Activated CD8-positive, alpha-beta T cell treated with anti-CD3 and anti-CD28 coated beads, Interleukin-2, amount 10 ng/mL, durations not matched to agents 7 days and 5 days (primary cell): ENCODE results near the gene HERC2. TPM values are rescaled to one million over a fixed set of nuclear protein-coding genes. Genes with fewer than 3 reads are reported as not detected.
"Not testable (repeated sequence)": the region's sequence is repeated elsewhere in the genome, so short reads cannot be mapped to it uniquely, and the experiment has no call there.

Source experiments
- ATAC-seq: fragments of 150-1000 bp; cut with Tn5 transposase; one replicate; pipeline ENCODE4 v1.10.0; 2021; ENCODE audit warnings: moderate library complexity
- CTCF ChIA-PET: fragments of 350-600 bp; sonication (Branson Sonifier 250); formaldehyde crosslinking; loops from one replicate; lab custom pipeline; 2021; ENCODE audit warnings: antibody characterized with exemption; lab: Charles Lee
- POLR2A ChIA-PET: fragments of 350-600 bp; sonication (Branson Sonifier 250); formaldehyde crosslinking; loops from one replicate; lab custom pipeline; 2021; ENCODE audit warnings: antibody characterized with exemption; lab: Charles Lee
- DNase-seq: peaks from one replicate; pipeline ENCODE4 v3.0.0-alpha.2; 2020
- H3K27ac Mint-ChIP-seq: one replicate; pipeline ENCODE4 v1.8.0; 2021; ENCODE audit warnings: mild to moderate bottlenecking, mixed read lengths
- H3K27me3 Mint-ChIP-seq: one replicate; pipeline ENCODE4 v1.8.0; 2021; ENCODE audit warnings: low read depth, mixed read lengths
- H3K36me3 Mint-ChIP-seq: one replicate; pipeline ENCODE4 v1.8.0; 2021; ENCODE audit warnings: low read depth, mixed read lengths
- H3K4me1 Mint-ChIP-seq: one replicate; pipeline ENCODE4 v1.8.0; 2021; ENCODE audit warnings: low read depth, mixed read lengths
- H3K4me3 Mint-ChIP-seq: one replicate; pipeline ENCODE4 v1.8.0; 2021; ENCODE audit warnings: mild to moderate bottlenecking, mixed read lengths
- H3K9me3 Mint-ChIP-seq: one replicate; pipeline ENCODE4 v1.8.0; 2022; ENCODE audit warnings: mixed read lengths; ENCODE audit not compliant: insufficient read depth
- total RNA-seq, 2 experiments: library from RNA; stranded (reverse); gene quantifications; one replicate each; pipeline ENCODE4 v1.2.3, GENCODE V29; 2021

Gene HERC2
- total RNA-seq, 2 experiments from 2014 or later, result 42.6 to 44.7 TPM

DNA sequence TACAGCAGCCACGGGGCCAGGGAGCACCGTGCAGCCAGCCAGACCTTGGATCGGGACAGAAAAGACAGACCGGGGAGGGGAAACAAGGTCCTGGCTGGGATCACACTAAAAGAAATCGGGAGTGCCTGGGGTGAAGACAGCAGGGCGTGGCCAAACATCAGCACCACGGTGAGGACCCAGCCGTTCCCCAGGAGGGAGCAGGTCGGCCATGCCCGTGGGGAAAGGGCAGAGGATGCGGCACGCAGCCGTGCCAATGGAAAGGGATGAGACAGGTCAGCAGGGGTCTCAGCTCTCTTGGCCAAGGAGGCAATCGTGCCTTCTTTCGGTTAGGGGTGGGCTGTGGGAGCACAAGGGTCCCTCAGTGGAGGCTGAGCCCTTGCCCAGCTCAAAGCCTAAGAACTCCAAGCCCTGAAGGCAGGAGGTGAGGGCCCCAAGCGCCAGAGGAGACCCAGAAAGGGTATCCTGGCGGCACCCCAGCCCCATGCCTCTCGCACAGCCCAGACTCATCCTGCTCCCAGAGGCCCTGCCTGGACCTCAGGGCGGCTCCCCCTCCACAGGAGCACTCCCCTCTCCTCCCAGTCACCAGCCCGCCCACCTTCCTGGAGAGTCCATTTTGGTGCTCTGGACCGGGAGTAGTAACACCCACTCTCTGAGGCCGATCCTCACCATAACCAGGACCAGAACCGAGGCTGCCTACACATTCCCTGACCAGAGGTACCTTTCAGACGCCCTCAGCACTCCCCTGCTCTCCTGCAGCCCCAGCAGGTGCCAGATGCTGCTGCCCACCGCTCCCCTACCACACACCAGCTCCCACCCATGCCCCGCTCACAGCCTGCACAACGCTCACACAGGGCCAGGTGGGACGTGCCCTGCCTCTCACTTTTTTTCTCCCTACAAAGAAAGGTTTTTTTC, 199.7 kb downstream of the HERC2 start:
- H3K4me3 Mint-ChIP-seq, result no peak overlapping the region
- no peaks in the 10 kb centered on the region for H3K9me3 Mint-ChIP-seq
- DNase-seq, result no peak
- peaks cover 10% of the 10 kb centered on the region for H3K4me1 Mint-ChIP-seq
- H3K27ac Mint-ChIP-seq, result no peak overlapping the region
- no peaks in the 10 kb centered on the region for H3K27me3 Mint-ChIP-seq
- H3K36me3 Mint-ChIP-seq, result peaks cover 19% of the 10 kb centered on the region
- ChIA-PET POLR2A (no interaction called here), CTCF (no interaction called here)
- no peak for ATAC-seq

DNA sequence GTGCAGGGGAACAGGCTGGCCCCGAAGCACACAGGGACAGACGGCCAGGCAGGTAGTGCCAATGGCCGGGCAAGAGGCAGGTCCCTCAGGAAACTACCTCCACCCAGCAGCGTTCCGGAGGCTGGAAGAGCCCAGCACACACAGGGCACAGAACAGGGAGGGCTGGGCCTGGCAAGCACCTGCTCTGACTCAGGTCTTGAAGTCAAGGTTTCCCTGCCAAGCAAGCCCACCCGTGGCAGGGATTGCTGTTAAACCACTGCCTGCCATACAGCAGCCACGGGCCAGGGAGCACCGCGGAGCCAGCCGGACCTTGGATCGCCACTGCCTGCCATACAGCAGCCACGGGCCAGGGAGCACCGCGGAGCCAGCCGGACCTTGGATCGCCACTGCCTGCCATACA, 200.4 kb downstream of the HERC2 start:
- H3K9me3 Mint-ChIP-seq, DNase-seq, H3K4me3 Mint-ChIP-seq, H3K27me3 Mint-ChIP-seq, CTCF ChIA-PET, H3K27ac Mint-ChIP-seq, ATAC-seq, POLR2A ChIA-PET: not testable (repeated sequence)
- Mint-ChIP-seq H3K36me3 (peaks cover 20% of the 10 kb centered on the region), H3K4me1 (peaks cover 10% of the 10 kb centered on the region)

DNA sequence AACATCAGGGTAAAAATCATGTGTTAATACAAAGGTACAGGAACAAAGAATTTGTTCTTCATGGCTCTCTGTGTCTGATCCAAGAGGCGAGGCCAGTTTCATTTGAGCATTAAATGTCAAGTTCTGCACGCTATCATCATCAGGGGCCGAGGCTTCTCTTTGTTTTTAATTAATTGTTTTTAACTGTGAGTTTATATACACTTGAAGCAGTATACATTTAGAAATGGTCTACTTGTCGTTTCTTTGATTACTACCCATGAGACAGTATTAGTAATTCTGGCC, 201.7 kb downstream of the HERC2 start:
- Mint-ChIP-seq H3K4me3 (no peak overlapping the region), H3K4me1 (peaks cover 10% of the 10 kb centered on the region), H3K9me3 (no peaks in the 10 kb centered on the region), H3K27ac (no peak overlapping the region), H3K36me3 (peaks cover 26% of the 10 kb centered on the region), H3K27me3 (no peaks in the 10 kb centered on the region)
- CTCF ChIA-PET, result no interaction called here
- POLR2A ChIA-PET, result no interaction called here
- ATAC-seq (no peak), DNase-seq (no peak)

DNA sequence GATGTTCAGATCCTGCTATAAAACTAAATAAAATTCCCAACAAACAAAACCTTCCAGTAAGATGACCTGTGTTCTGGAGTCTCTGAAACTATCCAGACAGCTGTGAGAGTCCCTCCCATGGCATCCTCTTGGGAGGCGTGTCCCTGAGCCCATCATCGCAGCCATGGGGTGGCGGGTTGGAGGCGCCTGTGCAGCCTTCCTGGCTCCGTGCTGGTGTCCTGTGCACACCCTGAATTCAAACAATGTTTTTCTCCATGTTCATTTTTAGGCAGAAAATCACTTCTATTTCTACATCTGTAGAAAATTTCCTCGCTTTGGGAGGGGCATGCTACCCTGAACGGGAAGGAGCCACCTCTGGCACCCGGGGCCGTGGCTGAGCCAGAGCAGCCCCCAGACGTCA, 203.4 kb downstream of the HERC2 start:
- Mint-ChIP-seq H3K9me3 (no peaks in the 10 kb centered on the region), H3K27ac (no peak overlapping the region), H3K27me3 (no peaks in the 10 kb centered on the region), H3K4me3 (no peak overlapping the region), H3K4me1 (peaks cover 10% of the 10 kb centered on the region), H3K36me3 (peaks cover 27% of the 10 kb centered on the region)
- POLR2A ChIA-PET, result no interaction called here
- CTCF ChIA-PET, result interaction anchor here (2.4 kb wide), 1 partner anchor 8 kb away, joined by 10 read pairs; no protein-coding TSS in a partner anchor
- no peak for ATAC-seq
- DNase-seq, result no peak

DNA sequence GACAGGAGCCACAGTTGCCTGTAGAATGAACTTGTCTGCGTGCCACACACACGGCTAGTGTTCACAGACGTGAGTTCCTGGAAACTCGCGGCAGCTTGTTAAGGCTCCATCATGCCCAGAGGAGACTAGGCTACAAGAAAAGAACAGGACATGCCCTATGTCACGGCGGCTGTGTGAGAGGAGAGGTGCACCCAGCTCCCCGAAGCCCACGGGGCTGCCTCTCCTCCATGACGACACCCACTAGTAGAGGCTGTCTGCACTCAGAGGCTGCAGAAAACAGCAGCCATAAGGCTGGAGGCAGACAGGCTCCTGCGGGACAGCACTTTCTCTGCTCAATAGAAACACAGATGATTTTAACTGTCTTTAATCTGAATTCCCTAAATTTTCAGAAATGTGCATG, 203.9 kb downstream of the HERC2 start:
- ATAC-seq, result no peak
- POLR2A ChIA-PET, result no interaction called here

DNA sequence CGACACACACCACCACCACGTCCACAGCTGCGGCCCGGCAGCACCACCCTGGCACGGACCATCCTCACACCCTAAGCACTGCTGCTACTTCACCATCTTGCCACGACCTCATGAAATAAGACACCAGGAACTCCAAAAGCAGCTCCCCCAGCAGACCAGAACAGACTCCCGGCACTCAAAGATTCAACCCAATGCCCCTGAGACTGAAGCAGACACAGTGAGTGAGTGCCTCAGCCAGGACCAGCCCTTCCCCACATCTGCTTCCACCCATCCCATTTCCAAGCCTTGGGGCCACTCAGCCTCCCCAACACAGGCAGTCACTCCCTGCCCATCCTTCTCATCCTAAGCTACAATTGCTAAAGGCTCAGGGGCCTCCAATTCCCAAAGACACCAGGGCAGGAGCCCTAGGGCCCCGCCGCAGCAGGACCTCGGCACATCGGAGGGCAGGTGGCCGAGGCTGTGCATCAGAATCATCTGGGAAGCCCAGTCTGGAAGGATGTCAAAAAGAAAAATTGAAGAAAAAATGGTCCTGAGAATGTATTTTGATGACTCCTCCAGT, 204.5 kb downstream of the HERC2 start:
- H3K4me3 Mint-ChIP-seq, result no peak overlapping the region
- no peaks in the 10 kb centered on the region for H3K27me3 Mint-ChIP-seq
- no peak for ATAC-seq
- H3K9me3 Mint-ChIP-seq, result no peaks in the 10 kb centered on the region
- ChIA-PET CTCF (interaction anchor here (2.4 kb wide), 1 partner anchor 9 kb away, joined by 10 read pairs; no protein-coding TSS in a partner anchor), POLR2A (no interaction called here)
- peak overlapping the region; percentile 48 for H3K27ac Mint-ChIP-seq
- H3K4me1 Mint-ChIP-seq, result peaks cover 10% of the 10 kb centered on the region
- H3K36me3 Mint-ChIP-seq, result peaks cover 26% of the 10 kb centered on the region
- DNase-seq, result no peak

More for the DNA sequence above, 203.9 kb downstream of the HERC2 start:
- no peak overlapping the region for H3K27ac Mint-ChIP-seq
- no peaks in the 10 kb centered on the region for H3K9me3 Mint-ChIP-seq
- no peaks in the 10 kb centered on the region for H3K27me3 Mint-ChIP-seq
- no peak overlapping the region for H3K4me3 Mint-ChIP-seq
- peaks cover 24% of the 10 kb centered on the region for H3K36me3 Mint-ChIP-seq
- CTCF ChIA-PET, result interaction anchor here (2.4 kb wide), 1 partner anchor 8 kb away, joined by 10 read pairs; no protein-coding TSS in a partner anchor
- DNase-seq, result no peak
- peaks cover 10% of the 10 kb centered on the region for H3K4me1 Mint-ChIP-seq

DNA sequence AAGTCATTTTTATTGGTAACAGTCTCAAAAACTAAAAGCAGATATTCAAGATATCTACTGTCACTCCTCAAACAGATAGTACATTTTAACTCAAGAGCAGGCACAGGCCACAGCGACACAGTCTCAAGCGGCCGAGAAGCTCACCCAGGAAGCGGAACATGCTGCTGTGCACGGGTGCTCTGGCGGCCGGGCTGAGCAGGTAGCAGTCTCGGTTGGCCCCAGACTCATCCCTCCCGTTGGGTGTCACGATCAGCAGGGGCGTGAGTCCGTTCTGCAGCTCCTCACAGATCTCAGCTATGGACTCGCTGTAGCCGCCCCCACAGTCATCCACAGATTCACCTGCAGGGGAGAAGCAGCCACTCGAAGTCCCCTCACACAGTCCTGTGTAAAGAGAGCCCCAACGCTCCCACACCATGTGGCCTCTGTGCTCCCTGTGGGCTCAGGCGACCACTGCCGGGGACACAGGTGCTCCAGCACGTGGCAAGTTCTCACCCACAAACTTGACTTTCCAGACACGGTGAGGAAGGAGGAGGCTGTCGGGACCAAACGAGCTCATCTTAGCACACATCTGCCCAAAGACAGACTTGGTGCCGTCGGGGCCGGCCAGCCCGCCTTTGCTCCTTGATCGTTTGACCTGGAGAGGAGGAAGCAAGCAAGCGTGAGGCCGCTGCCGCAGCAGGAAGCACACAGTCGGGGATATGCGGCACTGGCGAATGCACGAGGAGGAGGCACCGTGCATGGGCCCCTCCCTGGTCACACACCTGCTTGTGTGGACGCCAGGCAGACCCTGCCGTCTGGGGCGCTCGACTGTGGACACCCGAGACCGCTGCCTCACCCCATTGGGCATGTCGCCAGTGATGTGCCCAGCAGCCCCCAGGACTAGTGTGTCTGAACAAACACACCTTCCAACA, 205.2 kb downstream of the HERC2 start:
- H3K4me1 Mint-ChIP-seq, result peaks cover 10% of the 10 kb centered on the region
- H3K4me3 Mint-ChIP-seq, result no peak overlapping the region
- no peaks in the 10 kb centered on the region for H3K27me3 Mint-ChIP-seq
- no peak for ATAC-seq
- CTCF ChIA-PET, result interaction anchor here (2.4 kb wide), 1 partner anchor 10 kb away, joined by 10 read pairs; no protein-coding TSS in a partner anchor
- H3K9me3 Mint-ChIP-seq, result no peaks in the 10 kb centered on the region
- POLR2A ChIA-PET, result no interaction called here
- H3K27ac Mint-ChIP-seq, result no peak overlapping the region
- DNase-seq, result no peak
- H3K36me3 Mint-ChIP-seq, result peaks cover 33% of the 10 kb centered on the region

DNA sequence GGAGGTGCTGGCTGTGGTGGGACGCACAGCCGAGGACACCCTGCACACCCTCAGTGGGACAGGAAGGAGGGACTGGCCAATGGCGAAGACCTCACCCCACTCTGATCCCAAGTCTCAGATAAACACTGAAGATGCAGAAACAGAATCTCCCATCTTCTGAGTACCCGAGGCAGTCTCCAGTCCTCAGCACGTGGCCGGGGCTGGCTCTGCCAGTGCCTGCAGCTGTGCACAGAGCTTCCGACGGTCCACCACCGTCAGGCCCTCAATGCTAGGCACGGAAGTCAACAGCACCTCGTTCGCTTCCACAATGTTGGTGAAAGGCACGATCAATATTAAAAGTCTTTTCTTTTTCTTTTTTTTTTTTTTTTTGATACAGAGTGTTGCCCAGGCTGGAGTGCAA, 206.1 kb downstream of the HERC2 start:
- Mint-ChIP-seq H3K27me3 (no peaks in the 10 kb centered on the region), H3K9me3 (no peaks in the 10 kb centered on the region), H3K36me3 (peaks cover 35% of the 10 kb centered on the region), H3K4me3 (no peak overlapping the region), H3K27ac (peak overlapping the region; percentile 11), H3K4me1 (peaks cover 4% of the 10 kb centered on the region)
- ChIA-PET POLR2A (no interaction called here), CTCF (interaction anchor here (1.3 kb wide), 1 partner anchor 10 kb away, joined by 4 read pairs; no protein-coding TSS in a partner anchor)
- no peak for ATAC-seq
- no peak for DNase-seq

DNA sequence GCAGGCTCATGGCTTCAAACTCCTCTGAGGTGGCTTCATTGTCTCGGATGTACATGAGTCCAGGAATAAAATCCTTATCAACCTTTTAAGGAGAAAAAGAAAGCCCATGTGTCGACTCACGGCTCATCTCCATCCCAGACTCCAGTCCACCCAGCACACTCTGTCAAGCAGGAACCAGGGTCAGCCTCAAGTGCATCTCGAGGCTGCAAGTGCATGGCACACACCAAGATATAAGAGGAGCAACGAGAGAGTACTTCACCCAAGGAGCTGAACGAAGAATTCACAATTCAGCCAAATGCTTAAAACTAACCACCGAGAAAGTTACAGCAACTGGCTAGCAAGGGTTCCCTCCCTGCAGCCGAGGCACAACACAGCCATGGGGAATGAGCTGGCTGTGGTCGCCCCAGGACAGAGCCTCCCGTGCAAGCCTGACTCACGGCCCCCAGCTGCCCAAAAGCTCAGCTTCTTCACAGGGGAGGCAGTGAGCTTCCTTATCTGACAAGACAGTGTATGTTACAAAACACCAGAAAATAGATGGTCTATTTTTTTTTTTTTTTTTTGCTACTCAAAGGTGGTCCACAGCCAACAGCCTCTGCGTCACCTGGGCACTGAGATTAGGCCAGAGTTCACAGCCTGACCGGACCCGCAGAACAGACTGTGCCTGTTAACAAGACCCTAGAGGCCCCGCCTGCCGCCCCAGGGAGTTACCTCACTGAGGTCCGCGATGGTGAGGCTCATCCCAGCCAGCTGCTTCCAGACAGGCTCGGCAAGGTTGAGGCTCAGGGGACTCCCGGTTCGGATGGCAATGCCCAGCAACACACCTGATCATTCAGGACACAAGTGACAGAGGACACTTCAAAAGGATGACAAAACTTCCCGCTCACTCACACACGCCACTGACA, 207.0 kb downstream of the HERC2 start:
- H3K4me1 Mint-ChIP-seq, result no peaks in the 10 kb centered on the region
- DNase-seq, result no peak
- H3K27ac Mint-ChIP-seq, result no peak overlapping the region
- peaks cover 32% of the 10 kb centered on the region for H3K36me3 Mint-ChIP-seq
- ATAC-seq, result no peak
- ChIA-PET POLR2A (no interaction called here), CTCF (interaction anchor here (1.3 kb wide), 1 partner anchor 11 kb away, joined by 4 read pairs; no protein-coding TSS in a partner anchor)
- no peaks in the 10 kb centered on the region for H3K27me3 Mint-ChIP-seq
- H3K4me3 Mint-ChIP-seq, result no peak overlapping the region
- no peaks in the 10 kb centered on the region for H3K9me3 Mint-ChIP-seq

DNA sequence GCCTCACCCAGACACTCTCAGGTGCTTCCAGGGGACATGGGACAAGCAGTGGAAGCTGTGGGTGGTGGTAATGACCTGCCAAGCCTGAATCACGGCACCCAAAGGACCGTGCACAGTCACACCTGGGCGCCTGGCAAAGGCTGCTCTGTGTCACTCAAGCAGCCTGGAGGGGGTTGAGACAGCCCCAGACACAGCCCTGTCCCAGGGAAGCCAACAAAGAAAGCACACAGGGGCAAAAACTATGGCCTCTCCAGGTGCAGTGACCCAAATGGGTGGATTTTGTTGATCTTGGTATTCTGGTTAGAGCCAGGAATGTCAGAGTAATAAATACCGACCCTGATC, 207.9 kb downstream of the HERC2 start:
- DNase-seq, result no peak
- ChIA-PET CTCF (no interaction called here), POLR2A (no interaction called here)
- no peak overlapping the region for H3K4me3 Mint-ChIP-seq
- no peak overlapping the region for H3K27ac Mint-ChIP-seq
- H3K4me1 Mint-ChIP-seq, result no peaks in the 10 kb centered on the region
- ATAC-seq, result no peak
- H3K36me3 Mint-ChIP-seq, result peaks cover 32% of the 10 kb centered on the region
- no peaks in the 10 kb centered on the region for H3K27me3 Mint-ChIP-seq
- no peaks in the 10 kb centered on the region for H3K9me3 Mint-ChIP-seq
